ENCODE measurements around the gene CNOT3.

DNA sequence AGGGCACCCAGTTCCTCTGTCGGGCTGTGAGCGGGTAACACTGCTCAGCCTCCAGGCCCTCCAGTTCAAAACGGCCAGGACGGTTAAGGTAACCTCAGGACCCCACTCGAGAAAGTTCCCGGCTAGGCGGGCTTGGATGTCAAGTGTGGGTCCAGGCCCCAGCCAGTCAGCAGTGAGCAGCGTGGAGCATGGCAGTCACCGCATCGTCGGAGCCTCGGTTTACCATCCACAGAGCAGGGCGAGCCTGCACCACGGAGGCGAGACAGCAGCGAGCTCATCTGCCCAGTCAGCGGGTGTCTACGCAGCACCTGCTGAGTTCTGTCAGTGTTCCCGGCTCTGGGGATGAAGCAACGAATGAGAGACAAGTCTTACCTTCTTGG is 8.0 kb upstream of the CNOT3 start:
- no peak for TF ChIP-seq EZH2 (IDR thresholded peaks at IDR 0.05; ENCODE audit: low read depth, unreplicated experiment)
- TF ChIP-seq, protein P1, sequence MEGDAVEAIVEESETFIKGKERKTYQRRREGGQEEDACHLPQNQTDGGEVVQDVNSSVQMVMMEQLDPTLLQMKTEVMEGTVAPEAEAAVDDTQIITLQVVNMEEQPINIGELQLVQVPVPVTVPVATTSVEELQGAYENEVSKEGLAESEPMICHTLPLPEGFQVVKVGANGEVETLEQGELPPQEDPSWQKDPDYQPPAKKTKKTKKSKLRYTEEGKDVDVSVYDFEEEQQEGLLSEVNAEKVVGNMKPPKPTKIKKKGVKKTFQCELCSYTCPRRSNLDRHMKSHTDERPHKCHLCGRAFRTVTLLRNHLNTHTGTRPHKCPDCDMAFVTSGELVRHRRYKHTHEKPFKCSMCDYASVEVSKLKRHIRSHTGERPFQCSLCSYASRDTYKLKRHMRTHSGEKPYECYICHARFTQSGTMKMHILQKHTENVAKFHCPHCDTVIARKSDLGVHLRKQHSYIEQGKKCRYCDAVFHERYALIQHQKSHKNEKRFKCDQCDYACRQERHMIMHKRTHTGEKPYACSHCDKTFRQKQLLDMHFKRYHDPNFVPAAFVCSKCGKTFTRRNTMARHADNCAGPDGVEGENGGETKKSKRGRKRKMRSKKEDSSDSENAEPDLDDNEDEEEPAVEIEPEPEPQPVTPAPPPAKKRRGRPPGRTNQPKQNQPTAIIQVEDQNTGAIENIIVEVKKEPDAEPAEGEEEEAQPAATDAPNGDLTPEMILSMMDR (conservative IDR thresholded peaks at IDR 0.05; ENCODE audit: low read depth in 2 of 2), result no peak
- no peak for TF ChIP-seq POLR2AphosphoS5 (IDR thresholded peaks at IDR 0.05; ENCODE audit: low read depth)
- no peak for TF ChIP-seq EZH2phosphoT487 (IDR thresholded peaks at IDR 0.05; ENCODE audit: unreplicated experiment)
- TF ChIP-seq CREB1 (CRISPR knock-in tag; IDR thresholded peaks at IDR 0.05; ENCODE audit: low read depth), result no peak
- TF ChIP-seq, protein P2, sequence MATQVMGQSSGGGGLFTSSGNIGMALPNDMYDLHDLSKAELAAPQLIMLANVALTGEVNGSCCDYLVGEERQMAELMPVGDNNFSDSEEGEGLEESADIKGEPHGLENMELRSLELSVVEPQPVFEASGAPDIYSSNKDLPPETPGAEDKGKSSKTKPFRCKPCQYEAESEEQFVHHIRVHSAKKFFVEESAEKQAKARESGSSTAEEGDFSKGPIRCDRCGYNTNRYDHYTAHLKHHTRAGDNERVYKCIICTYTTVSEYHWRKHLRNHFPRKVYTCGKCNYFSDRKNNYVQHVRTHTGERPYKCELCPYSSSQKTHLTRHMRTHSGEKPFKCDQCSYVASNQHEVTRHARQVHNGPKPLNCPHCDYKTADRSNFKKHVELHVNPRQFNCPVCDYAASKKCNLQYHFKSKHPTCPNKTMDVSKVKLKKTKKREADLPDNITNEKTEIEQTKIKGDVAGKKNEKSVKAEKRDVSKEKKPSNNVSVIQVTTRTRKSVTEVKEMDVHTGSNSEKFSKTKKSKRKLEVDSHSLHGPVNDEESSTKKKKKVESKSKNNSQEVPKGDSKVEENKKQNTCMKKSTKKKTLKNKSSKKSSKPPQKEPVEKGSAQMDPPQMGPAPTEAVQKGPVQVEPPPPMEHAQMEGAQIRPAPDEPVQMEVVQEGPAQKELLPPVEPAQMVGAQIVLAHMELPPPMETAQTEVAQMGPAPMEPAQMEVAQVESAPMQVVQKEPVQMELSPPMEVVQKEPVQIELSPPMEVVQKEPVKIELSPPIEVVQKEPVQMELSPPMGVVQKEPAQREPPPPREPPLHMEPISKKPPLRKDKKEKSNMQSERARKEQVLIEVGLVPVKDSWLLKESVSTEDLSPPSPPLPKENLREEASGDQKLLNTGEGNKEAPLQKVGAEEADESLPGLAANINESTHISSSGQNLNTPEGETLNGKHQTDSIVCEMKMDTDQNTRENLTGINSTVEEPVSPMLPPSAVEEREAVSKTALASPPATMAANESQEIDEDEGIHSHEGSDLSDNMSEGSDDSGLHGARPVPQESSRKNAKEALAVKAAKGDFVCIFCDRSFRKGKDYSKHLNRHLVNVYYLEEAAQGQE (IDR thresholded peaks at IDR 0.05; ENCODE audit: unreplicated experiment), result no peak
- TF ChIP-seq ZNF114 (CRISPR knock-in tag; IDR thresholded peaks at IDR 0.05), result no peak
- TF ChIP-seq, protein P3, sequence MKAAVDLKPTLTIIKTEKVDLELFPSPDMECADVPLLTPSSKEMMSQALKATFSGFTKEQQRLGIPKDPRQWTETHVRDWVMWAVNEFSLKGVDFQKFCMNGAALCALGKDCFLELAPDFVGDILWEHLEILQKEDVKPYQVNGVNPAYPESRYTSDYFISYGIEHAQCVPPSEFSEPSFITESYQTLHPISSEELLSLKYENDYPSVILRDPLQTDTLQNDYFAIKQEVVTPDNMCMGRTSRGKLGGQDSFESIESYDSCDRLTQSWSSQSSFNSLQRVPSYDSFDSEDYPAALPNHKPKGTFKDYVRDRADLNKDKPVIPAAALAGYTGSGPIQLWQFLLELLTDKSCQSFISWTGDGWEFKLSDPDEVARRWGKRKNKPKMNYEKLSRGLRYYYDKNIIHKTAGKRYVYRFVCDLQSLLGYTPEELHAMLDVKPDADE (IDR thresholded peaks at IDR 0.05), result no peak
- no peak for TF ChIP-seq STAT1 (IDR thresholded peaks at IDR 0.05; ENCODE audit: unreplicated experiment)
- TF ChIP-seq JUNB (IDR thresholded peaks at IDR 0.05; ENCODE audit: unreplicated experiment), result no peak
- no peak for TF ChIP-seq ZNF331 (CRISPR knock-in tag; IDR thresholded peaks at IDR 0.05; ENCODE audit: low read depth)
